HG02763 (cell line): ENCODE measurements around the gene CPT2.

Experiments
- ATAC-seq: cut with Tn5 transposase; IDR thresholded peaks from one replicate; pipeline ENCODE4 v1.9.1; 2021; ENCODE audit warnings: mild to moderate bottlenecking, moderate library complexity; ENCODE audit not compliant: unreplicated experiment

CPT2 gene

GRCh38 chr1:53260631-53261247 lies 64.1 kb downstream of the CPT2 start:
- no peak for ATAC-seq

- no peak for ATAC-seq
These were observed 65.4 kb downstream of the CPT2 start for GRCh38 chr1:53262000-53262399.
